OCI-LY1 (cell line): ENCODE data around the gene ARL6IP5.

Experiments used
- EZH2 ChIP-seq: fragments of 200-600 bp; sonication (generic), shearing (Covaris generic); IDR thresholded peaks from 2 replicates; pipeline ENCODE4 v1.8.0; 2017; ENCODE audit warnings: borderline replicate concordance, mixed run types, mild to moderate bottlenecking, antibody characterized with exemption, low read length, moderate library complexity, mixed read lengths
- TF ChIP-seq, protein P1 (sequence below): fragments of 200-600 bp; sonication (generic), shearing (Covaris generic); IDR thresholded peaks from 2 replicates; pipeline ENCODE4 v1.5.1; 2017; ENCODE audit warnings: mild to moderate bottlenecking, antibody characterized with exemption, low read length, moderate library complexity, mixed read lengths

DNA sequence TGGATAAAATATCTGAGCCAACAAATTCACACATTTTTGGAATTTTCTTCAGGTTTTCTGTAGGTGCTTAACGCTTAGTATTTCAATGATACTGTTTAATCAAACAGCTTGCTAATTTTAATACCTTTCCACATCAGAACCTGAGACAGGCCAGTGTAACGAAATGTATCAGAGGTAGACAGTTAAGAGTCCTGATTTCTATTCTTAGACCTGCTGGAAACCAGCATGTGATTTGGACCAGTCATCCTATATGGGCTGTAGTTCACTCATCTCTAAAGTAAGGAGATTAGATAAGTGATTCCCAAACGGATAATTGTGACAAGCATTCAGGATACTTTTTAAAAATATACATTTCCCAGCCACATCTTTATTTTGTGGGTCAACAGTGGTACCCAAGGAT is 18.4 kb downstream of the ARL6IP5 start:
- TF ChIP-seq, protein P1, sequence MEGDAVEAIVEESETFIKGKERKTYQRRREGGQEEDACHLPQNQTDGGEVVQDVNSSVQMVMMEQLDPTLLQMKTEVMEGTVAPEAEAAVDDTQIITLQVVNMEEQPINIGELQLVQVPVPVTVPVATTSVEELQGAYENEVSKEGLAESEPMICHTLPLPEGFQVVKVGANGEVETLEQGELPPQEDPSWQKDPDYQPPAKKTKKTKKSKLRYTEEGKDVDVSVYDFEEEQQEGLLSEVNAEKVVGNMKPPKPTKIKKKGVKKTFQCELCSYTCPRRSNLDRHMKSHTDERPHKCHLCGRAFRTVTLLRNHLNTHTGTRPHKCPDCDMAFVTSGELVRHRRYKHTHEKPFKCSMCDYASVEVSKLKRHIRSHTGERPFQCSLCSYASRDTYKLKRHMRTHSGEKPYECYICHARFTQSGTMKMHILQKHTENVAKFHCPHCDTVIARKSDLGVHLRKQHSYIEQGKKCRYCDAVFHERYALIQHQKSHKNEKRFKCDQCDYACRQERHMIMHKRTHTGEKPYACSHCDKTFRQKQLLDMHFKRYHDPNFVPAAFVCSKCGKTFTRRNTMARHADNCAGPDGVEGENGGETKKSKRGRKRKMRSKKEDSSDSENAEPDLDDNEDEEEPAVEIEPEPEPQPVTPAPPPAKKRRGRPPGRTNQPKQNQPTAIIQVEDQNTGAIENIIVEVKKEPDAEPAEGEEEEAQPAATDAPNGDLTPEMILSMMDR, result no peak
- no peak for TF ChIP-seq EZH2
